HG03103 (cell line): Measurements from ENCODE around the gene TMEM131L.
"Not testable (repeated sequence)": the region's sequence is repeated elsewhere in the genome, so short reads cannot be mapped to it uniquely, and the experiment has no call there.

Experiments
- ATAC-seq: cut with Tn5 transposase; IDR thresholded peaks from one replicate; pipeline ENCODE4 v1.9.1; 2021; ENCODE audit warnings: low read depth; ENCODE audit not compliant: unreplicated experiment

The TMEM131L gene

DNA sequence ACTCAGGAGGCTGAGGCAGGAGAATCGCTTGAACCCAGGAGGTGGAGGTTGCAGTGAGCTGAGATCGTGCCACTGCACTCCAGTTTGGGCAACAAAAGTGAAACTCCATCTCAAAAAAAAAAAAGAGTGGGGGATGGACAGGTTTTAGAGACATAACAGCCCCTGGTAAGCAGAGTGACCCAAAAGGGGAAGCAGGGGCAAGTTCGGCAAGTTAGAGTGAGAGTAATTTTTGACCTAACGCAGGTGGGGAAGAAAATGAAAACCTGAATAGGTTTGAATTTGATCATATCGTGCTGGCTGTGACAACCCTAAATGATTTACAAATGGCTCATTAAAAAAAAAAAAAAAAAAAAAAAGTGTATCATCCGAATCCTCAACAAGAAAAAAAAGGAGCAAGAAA lies 25.7 kb upstream of the TMEM131L start:
- ATAC-seq, result no peak

DNA sequence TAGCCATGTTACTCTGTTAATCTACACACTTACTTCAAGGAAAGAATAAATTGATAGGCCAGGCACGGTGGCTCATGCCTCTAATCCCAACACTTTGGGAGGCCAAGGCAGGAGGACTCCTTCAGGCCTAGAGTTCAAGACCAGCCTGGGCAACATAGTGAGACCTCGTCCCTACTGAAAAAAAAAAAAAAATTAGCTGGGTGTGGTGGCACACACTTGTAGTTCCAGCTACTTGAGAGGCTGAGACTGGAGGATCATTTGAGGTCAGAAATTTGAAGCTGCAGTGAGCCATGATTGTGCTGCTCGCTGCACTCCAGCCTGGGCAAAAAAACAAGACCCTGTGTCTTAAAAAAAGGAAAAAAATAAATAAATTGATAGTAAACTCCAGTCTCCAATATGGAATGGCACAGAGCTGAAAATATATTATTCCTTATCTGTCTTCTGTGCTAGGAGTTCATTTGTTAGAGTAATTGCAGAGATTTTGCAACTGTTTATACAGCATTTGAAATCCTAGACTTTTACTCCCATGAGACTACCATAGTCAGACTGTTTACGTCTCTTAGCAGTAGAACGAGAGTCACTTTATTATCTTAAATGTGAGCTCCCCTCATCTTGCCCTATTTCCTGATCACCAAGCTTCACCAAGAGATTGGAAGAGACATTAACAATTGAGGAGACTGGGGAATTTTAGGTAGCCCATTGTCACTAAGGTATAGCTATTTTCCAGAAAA lies 18.8 kb upstream of the TMEM131L start:
- no peak for ATAC-seq

DNA sequence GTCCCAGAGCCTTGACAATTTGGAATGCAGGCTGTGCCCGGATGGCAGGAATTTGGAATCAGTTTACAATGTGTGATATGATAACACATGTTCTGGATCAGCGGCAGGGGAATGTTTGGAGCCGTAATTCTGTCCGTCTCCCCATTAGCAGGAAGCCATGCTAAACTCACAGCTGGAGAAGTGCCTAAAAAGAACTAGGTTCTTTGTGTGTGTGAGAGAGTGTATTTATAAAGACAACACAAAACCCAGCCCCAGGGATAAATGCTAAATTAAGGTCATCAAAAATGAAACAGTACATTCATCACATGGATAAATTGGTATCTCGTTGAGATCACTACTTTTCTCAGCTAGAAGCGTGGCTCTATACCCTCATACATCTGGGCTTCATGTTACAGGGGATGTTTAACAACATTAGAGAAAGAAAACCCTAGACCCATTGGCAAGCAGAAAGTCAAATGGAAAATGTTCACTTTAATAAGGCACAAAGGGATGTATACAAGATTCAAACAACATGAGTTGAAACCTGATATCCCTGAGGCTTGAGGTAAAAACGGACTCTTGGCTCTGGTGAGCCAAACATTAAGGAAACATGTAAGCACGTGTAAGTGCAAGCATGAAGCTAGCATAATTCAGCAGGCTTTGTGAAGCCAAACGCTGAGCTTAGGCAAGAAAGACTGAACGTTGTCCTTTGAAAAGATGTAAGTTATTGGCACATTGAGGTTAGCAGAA lies 18.0 kb upstream of the TMEM131L start:
- no peak for ATAC-seq

DNA sequence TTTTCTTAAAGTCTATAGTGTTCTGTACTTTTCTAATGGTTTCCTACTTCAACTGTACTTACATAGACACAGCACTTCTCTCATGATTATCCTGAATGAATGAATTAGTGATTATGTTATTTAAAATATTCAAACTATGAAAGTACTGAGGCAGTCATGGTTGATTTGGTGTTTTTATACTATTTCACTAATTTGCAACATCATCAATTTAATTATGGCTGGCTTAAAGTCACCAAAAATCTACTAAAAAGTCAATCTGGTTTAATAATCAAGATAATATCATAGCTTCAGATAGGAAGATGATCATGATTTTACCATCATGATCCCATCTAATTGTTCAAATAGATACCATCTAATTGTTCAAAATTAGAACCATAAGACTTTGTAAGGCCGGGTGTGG lies 16.8 kb upstream of the TMEM131L start:
- no peak for ATAC-seq

- ATAC-seq, result no peak
These were observed 15.6 kb upstream of the TMEM131L start for GRCh38 chr4:153450544-153450917.

DNA sequence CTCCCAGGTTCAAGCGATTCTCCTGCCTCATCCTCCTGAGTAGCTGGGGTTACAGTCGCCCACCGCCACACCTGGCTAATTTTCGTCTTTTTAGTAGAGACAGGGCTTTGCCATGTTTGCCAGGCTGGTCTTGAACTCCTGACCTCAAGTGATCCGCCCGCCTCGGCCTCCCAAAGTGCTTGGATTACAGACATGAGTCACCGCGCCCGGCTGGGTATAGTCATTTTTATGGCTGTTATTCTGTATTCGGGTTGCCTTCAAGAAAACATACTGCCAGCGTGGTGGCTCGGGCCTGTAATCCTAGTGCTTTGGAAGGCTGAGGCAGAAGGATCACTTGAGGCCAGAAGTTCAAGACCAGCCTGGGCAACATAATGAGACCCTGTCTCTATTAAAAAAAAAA lies 15.0 kb upstream of the TMEM131L start:
- ATAC-seq, result not testable (repeated sequence)

DNA sequence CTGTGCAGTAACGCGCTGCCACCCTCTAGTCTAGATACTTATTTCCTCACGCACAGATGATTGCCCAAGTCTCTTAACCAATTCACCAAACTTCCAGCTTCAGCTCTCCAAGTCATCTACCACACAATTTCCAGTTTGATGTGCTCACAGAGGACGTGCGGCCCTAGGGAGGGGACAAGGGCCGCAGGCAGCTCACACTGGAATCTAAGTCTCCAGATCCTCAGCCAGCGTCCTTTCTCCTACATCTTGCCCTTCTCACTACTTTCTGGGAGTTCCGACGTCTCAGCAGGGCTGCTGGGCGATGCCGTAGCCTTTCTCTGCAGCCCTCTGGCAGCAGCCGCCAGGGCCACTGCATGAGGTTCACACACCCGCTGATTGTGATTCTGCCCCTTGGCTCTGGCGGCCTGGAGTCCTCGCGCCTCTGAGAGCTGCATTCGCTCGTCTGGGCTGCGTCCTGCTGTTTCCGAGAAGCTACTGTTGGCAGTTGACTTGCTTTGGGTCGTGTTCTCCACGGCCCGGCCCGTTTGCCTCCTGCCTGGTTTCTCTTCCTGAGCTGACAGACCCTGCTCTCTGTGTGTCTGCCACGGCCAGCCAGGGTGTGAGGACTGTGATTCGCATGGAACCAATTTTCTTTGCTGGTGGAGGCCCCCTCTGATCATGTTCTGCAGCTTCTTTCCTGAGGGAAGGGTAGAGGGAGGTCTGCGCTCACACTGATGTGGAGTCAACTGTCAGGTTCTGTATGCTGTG lies 14.1 kb upstream of the TMEM131L start:
- no peak for ATAC-seq

- ATAC-seq, result no peak
These were observed 13.3 kb upstream of the TMEM131L start for GRCh38 chr4:153452658-153453378.

- no peak for ATAC-seq
These were observed 12.8 kb upstream of the TMEM131L start for GRCh38 chr4:153453402-153453801.

DNA sequence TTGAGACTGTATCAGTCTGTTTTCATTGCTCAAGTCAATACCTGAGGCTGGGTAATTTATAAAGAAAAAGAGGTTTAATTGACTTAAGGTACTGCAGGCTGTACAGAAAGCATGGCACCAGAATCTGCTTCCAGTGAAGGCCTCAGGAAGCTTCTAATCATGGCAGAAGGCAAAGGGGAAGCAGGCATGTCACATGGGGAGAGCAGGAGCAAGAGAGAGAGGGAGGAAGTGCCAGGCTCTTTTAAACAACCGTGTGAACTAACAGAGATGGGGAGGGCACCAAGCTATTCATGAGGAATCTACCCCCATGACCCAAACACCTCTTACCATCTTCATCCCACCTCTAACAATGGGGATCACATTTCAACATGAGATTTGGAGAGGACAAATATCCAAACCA lies 7.2 kb upstream of the TMEM131L start:
- no peak for ATAC-seq

DNA sequence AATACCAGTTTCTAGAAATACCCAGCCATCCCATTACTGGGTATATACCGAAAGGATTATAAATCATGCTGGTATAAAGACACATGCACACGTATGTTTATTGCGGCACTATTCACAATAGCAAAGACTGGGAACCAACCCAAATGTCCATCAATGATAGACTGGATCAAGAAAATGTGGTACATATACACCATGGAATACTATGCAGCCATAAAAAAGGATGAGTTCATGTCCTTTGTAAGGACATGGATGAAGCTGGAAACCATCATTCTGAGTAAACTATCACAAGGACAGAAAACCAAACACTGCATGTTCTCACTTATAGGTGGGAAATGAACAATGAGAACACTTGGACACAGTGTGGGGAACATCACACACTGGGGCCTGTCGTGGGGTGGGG lies 4.6 kb upstream of the TMEM131L start:
- ATAC-seq, result not testable (repeated sequence)

- no peak for ATAC-seq
These were observed 2.1 kb upstream of the TMEM131L start for GRCh38 chr4:153464068-153464467.

GRCh38 chr4:153465140-153465539 lies 1.0 kb upstream of the TMEM131L start:
- no peak for ATAC-seq

GRCh38 chr4:153465615-153466080 lies 512 bp upstream of the TMEM131L start:
- ATAC-seq, result no peak

- peak; percentile 49 for ATAC-seq
These were observed 1.1 kb downstream of the TMEM131L start for GRCh38 chr4:153466949-153467896.

DNA sequence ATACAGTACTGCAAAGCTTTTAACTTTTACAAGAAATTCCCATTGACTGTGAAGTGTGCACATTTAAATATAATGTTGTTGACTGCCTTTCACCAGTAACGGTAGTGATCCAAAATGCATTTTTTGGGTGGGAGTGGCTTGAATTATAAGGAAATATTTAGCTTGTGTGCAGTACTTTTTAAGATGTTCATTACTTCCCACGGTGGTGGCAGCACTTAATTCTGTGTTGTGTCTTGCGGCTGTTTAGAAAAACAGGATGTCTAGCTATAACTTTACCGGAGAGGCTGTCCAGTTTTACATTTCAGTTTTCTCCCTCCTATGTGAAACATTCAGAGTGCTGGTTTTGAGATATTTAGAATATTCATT lies 1.7 kb downstream of the TMEM131L start:
- ATAC-seq, result no peak

GRCh38 chr4:153468587-153468986 lies 2.4 kb downstream of the TMEM131L start:
- no peak for ATAC-seq

GRCh38 chr4:153469031-153469430 lies 2.9 kb downstream of the TMEM131L start:
- no peak for ATAC-seq

- not testable (repeated sequence) for ATAC-seq
These were observed 5.0 kb downstream of the TMEM131L start for GRCh38 chr4:153471071-153471697.
